Activated gamma-delta T cell treated with Interleukin-2 at 50 U/mL for 16 hours (primary cell): ENCODE measurements around the gene AP4M1.
"Not testable (repeated sequence)": the region's sequence is repeated elsewhere in the genome, so short reads cannot be mapped to it uniquely, and the experiment has no call there.

Source experiments
- DNase-seq: peaks from one replicate; pipeline ENCODE4 v3.0.0-alpha.2; 2020

Gene AP4M1

DNA sequence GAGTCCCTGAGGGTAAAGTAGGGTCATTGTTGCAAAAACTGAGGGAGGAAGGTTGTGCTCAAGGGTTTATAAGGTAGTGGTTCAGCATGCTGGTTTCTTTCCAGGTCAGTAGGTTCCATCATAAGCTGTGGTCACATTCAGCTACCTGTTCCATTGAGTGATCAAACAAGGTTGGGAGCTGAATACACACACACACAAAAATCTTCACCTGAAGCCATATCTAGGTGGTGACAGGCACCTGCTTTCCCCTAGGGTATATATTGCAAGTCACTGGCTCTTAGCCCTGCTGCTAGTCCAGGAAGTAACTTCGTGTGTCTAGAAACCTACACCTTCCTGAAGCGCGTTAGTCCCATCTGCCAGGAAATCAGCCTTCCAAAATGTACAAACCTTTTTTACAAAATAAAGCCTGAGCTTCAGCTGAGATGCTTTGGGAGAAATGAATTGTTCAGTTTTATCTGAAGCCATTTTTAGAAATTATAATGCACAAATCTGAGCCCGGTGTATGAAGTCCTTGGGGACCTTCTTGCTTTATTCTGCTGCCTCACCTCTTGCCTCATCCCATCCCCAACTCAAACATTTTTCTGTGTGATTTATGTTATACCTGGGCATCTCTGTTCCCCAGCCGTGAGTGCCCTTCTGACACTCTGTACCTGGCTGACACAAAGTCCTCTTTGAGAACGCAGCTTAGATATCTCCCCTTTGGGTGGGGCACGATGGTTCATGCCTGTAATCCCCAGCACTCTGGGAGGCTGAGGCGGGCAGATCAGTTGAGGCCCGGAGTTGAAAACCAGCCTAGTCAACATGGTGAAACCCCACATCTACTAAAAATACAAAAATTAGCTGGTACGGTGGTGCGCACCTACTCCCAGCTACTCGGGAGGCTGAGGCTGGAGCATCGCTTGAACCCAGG is 36.7 kb downstream of the AP4M1 start:
- DNase-seq = no peak

- DNase-seq = no peak
Measured at GRCh38 chr7:100141555-100141949, 40.1 kb downstream of the AP4M1 start.

DNA sequence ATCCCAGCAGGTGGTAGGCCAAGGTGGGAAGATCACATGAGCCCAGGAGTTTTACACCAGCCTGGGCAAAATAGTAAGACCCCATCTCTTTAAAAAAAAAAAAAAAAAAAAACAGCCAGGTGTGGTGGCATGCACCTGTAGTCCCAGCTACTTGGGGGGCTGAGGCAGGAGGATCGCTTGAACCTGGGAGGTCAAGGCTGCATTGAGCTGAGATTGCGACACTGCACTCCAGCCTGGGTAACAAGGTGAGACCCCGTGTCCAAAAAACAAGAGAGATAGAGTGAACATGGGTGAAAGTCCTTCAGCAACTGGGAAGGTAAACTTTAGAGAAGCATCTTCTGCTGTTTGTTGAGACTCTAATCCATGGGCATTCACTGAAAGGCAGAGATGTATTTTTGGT is 41.0 kb downstream of the AP4M1 start:
- DNase-seq = no peak

DNA sequence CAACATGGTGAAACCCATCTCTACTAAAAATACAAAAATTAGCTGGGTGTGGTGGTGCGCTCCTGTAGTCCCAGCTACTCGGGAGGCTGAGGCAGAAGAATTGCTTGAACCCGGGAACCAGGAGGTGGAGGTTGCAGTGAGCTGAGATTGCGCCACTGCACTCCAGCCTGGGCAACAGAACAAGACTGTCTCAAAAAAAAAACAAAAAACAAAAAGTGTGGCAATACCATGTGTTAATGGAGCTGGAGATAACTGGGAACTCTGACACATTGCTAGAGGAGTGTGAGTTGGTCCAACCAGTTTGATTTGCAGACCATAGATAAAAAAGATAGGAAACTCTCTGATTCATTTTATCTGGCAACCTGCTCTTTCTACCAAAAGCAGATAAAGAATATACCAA is 44.9 kb downstream of the AP4M1 start:
- DNase-seq = not testable (repeated sequence)

DNA sequence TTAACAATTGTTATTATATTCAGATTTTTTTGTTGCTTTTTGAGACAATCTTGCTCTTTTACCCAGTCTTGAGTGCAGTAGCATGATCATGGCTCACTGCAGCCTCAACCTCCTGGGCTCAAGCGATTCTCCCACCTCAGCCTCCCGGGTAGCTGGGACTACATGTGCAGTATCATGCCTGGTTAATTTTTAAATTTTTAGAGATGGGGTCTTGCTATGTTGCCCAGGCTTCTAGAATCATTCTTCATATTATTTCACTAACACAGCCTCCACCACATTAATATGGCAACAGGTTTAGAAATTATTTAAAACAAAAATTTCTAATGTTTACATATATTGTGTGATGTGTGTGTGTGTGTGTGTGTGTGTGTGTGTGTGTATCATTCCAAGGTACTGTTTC is 45.8 kb downstream of the AP4M1 start:
- DNase-seq = no peak

DNA sequence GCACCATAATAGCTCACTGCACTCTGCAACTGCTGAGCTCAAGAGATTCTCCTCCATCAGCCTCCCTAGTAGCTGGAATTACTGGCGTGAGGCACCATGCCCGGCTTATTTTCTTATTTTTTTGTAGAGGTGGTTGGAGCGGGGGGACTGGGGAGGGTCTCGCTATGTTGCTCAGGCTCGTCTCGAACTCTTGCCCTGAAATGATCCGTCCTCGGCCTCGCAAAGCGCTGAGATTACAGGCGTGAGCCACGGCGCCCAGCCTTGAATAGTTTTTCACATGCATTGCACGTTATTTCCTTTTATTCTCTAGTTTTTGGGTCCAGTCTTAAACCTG is 46.7 kb downstream of the AP4M1 start:
- DNase-seq = no peak

GRCh38 chr7:100148559-100149328 is 47.3 kb downstream of the AP4M1 start, which contains the start of gene LAMTOR4:
TSS of gene LAMTOR4 (plus strand) at chr7:100148918. CDS start at chr7:100148973, 55 bp downstream.
- DNase-seq = peak; percentile 98

GRCh38 chr7:100152404-100152803 is 51.0 kb downstream of the AP4M1 start:
- DNase-seq = no peak

DNA sequence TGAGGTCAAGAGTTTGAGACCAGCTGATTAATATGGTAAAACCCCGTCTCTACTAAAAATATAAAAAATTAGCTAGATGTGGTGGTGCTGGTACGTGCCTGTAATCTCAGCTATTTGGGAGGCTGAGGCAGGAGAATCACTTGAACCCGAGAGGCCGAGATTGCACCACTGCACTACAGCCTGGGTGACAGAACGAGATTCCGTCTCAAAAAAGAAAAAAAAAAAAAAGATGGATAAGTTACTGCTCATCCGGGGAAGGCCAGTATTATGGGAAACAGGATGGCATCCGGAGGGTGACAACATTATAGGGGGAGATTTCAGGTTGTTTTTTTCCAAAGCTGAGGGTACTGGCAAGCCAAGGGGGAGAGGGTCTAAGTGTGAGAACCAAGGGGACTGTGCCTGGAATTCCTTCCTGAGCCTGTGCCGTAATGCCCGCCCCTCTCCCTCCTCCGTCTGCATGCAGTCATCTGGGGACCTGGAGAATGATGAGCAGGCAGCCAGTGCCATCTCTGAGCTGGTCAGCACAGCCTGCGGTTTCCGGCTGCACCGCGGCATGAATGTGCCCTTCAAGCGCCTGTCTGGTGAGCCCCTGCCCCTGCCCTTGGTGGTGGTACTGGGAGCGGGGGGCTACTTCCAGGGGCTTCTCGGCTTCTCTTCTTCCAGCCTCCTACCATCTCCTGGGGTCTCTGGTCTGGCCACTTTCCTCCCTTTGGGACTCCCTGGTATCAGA is 51.7 kb downstream of the AP4M1 start:
- DNase-seq = no peak

- no peak for DNase-seq
Measured at GRCh38 chr7:100153708-100154535, 52.5 kb downstream of the AP4M1 start.

GRCh38 chr7:100154651-100155491 is 53.4 kb downstream of the AP4M1 start:
- no peak for DNase-seq

DNA sequence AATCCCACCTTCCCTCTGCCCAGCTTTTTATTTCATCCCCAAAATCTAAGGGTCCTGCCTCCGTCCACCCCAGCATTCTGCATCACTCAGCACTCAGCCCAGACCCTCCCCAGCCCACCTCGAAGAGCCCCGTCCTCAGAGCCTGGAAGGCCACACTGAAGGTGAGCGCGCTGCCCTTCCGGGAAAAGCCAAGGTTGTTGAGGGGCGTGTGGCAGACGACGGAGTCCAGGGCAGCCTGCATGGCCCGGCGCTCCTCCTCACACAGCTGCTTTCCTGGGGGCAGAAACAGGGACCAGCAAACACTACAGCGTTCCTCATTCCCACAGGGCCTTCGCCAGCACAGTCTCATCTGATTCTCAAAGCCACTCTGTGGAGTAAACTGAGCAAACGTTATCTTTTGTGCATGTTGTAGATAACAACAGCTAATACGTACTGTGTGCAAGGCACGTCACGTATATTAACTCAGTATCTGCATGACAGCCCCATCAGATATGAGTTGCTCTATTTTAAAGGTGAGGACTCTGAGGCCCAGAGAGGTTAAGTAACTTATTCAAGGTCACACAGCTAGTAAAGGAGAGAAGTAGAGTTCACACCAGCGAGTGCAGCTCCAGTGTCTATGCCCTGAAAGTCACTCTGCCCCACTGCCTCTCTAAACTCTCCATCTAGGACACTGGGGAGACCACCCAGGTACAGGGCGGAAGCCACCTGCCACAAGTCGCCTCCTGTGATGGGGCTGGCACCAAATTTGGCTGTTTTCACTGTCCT is 54.3 kb downstream of the AP4M1 start:
- DNase-seq = no peak

GRCh38 chr7:100156331-100157068 is 55.1 kb downstream of the AP4M1 start:
- no peak for DNase-seq

DNA sequence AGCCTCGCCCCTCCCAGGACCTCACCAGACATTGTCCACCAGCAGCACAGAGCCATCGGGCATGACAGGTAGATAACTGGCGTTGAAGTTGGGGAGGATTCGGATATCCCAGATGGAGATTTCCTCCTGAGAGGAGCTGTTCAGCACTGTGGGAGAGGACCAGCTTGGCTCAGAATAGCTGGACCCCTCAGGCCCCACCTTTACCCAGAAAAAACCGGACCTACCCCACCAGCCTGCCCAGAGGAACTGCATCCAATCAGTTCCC is 55.6 kb downstream of the AP4M1 start:
- DNase-seq = no peak

DNA sequence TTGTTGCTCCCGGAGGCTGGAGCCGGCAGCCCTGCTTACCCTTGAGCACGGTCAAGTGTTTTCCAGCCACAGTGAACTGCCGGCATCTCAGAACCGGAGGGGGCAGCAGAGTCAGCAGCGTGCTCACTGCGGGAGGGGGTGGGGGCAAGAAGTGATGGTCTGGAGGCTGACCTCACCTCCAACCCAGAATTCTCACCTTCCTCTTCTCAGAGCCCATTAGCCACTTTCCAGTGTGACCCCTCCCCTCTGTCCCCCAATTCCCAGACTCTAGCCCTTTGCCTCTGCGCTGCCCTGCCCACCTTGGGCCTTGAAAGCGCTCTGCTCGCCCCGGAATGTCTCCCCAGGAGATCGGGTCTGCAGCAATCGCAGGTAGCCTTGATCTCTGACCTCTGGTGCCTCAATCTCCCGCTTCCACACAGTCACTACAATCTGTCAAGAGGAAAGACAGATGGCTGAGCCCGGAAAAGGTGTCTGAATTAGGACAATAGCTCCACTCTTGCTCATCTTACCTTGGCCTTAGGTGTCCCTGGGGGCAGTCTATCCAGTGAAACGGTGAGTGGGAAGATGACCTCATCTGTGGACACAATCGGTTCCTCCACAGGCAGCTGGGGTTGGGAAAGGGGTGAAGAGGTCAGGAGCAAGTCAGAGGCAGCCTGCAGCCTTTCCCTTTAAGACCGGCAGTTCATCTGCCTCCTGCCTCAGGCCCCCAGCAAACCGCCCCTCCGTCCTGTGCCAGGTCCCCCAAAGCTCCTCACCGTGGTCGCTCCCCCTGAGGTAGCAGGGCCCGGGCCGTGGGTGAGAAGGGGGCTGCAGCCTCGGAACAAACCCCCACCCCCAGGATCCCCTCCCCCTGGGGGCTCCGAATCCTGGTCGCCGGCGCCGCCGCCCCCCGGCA is 56.1 kb downstream of the AP4M1 start:
- DNase-seq = no peak
